Measurements from ENCODE around the gene SHROOM2.

Gene SHROOM2

GRCh38 chrX:9947131-9947794, 161.0 kb downstream of the SHROOM2 start:
- no peak for DNase-seq (ENCODE audit: low spot score)

GRCh38 chrX:9948406-9948805, 162.2 kb downstream of the SHROOM2 start:
- no peak for DNase-seq (ENCODE audit: low spot score)

- no peak for DNase-seq (ENCODE audit: low spot score)
Observed at GRCh38 chrX:9952300-9952699, 166.1 kb downstream of the SHROOM2 start.

GRCh38 chrX:9953396-9953795, 167.2 kb downstream of the SHROOM2 start:
- no peak for DNase-seq (ENCODE audit: low spot score)

GRCh38 chrX:9955506-9955905, 169.3 kb downstream of the SHROOM2 start:
- DNase-seq (ENCODE audit: low spot score) = no peak

- DNase-seq (ENCODE audit: low spot score) = no peak
Observed at GRCh38 chrX:9957743-9958142, 171.5 kb downstream of the SHROOM2 start.

- no peak for DNase-seq (ENCODE audit: low spot score)
Observed at GRCh38 chrX:9958183-9958582, 172.0 kb downstream of the SHROOM2 start.

GRCh38 chrX:9961750-9962149, 175.5 kb downstream of the SHROOM2 start:
- DNase-seq (ENCODE audit: low spot score) = no peak

GRCh38 chrX:9966775-9967408, 180.7 kb downstream of the SHROOM2 start, which contains the start of gene CLDN34:
Gene CLDN34 (plus strand): TSS chrX:9967358. CDS start chrX:9967358, 0 bp downstream.
- DNase-seq (ENCODE audit: low spot score) = no peak

GRCh38 chrX:9977635-9978034, 191.4 kb downstream of the SHROOM2 start:
- no peak for DNase-seq (ENCODE audit: low spot score)

GRCh38 chrX:9980401-9980800, 194.2 kb downstream of the SHROOM2 start:
- DNase-seq (ENCODE audit: low spot score) = no peak

GRCh38 chrX:9980927-9981326, 194.7 kb downstream of the SHROOM2 start:
- no peak for DNase-seq (ENCODE audit: low spot score)

- no peak for DNase-seq (ENCODE audit: low spot score)
Observed at GRCh38 chrX:9983441-9983840, 197.2 kb downstream of the SHROOM2 start.

- no peak for DNase-seq (ENCODE audit: low spot score)
Observed at GRCh38 chrX:9983846-9984245, 197.6 kb downstream of the SHROOM2 start.

GRCh38 chrX:9988762-9989161, 202.5 kb downstream of the SHROOM2 start:
- peak; percentile 17 for DNase-seq (ENCODE audit: low spot score)

GRCh38 chrX:9992061-9992460, 205.8 kb downstream of the SHROOM2 start:
- DNase-seq (ENCODE audit: low spot score) = no peak

GRCh38 chrX:9992724-9993123, 206.5 kb downstream of the SHROOM2 start:
- no peak for DNase-seq (ENCODE audit: low spot score)

- DNase-seq (ENCODE audit: low spot score) = peak; percentile 72
Observed at GRCh38 chrX:9995855-9996339, 209.7 kb downstream of the SHROOM2 start.

GRCh38 chrX:9997041-9997440, 210.8 kb downstream of the SHROOM2 start:
- no peak for DNase-seq (ENCODE audit: low spot score)

GRCh38 chrX:9997524-9997923, 211.3 kb downstream of the SHROOM2 start:
- no peak for DNase-seq (ENCODE audit: low spot score)

Data from SW480 (cell line).